IMR-90 (cell line): ENCODE data around the gene UTY. TPM values are rescaled to one million over a fixed set of nuclear protein-coding genes. Genes with fewer than 3 reads are reported as not detected.

Experiments used
- ATAC-seq: fragments of 200-7000 bp; cut with Tn5 transposase; 2 replicates; pipeline ENCODE4 v1.9.1; 2020; ENCODE audit warnings: low read depth, mild to moderate bottlenecking, moderate library complexity
- BruUV-seq: library from RNA; stranded (reverse); fragments of 400-500 nt; replicated peaks from 2 replicates; lab custom pipeline; 2021; lab: Mats Ljungman, UMichigan
- CTCF ChIA-PET: fragments of 300-600 bp; formaldehyde crosslinking; extraction: SDS; loops from one replicate; lab custom pipeline; 2021; ENCODE audit warnings: antibody characterized with exemption; lab: Yijun Ruan, JAX
- POLR2A ChIA-PET: fragments of 300-600 bp; sonication (Branson Sonifier 250); formaldehyde crosslinking; loops from one replicate; lab custom pipeline; 2022; ENCODE audit warnings: antibody characterized with exemption; ENCODE audit not compliant: unreplicated experiment; lab: Charles Lee
- DNase-seq: peaks from one replicate; pipeline ENCODE4 v3.0.0; 2013
- H2AFZ ChIP-seq: replicated peaks from 2 replicates; pipeline ENCODE3; 2013; ENCODE audit warnings: low read length, mild to moderate bottlenecking; ENCODE audit not compliant: poor library complexity
- H2AK5ac ChIP-seq: 2 replicates; pipeline ENCODE4 v1.6.1; 2013; ENCODE audit warnings: low read depth, low read length, inconsistent platforms
- H2AK9ac ChIP-seq: replicated peaks from 2 replicates; pipeline ENCODE3; 2013; ENCODE audit warnings: mild to moderate bottlenecking, low read depth, low read length, moderate library complexity; ENCODE audit not compliant: poor library complexity
- H2BK120ac ChIP-seq: 2 replicates; pipeline ENCODE4 v1.6.1; 2013; ENCODE audit warnings: low read depth, low read length, inconsistent platforms
- H2BK15ac ChIP-seq: 3 replicates; pipeline ENCODE4 v1.6.1; 2013; ENCODE audit warnings: low read depth, low read length, inconsistent platforms
- H2BK20ac ChIP-seq: 2 replicates; pipeline ENCODE4 v1.6.1; 2013; ENCODE audit warnings: low read depth, mild to moderate bottlenecking, inconsistent platforms, low read length, moderate library complexity
- H2BK5ac ChIP-seq: 2 replicates; pipeline ENCODE4 v1.6.1; 2013; ENCODE audit warnings: mild to moderate bottlenecking, low read depth, low read length, inconsistent platforms; ENCODE audit not compliant: poor library complexity, severe bottlenecking
- H3K14ac ChIP-seq: replicated peaks from 2 replicates; pipeline ENCODE4 v1.6.1; 2013; ENCODE audit warnings: low read depth, low read length, inconsistent platforms
- H3K18ac ChIP-seq: 2 replicates; pipeline ENCODE4 v1.6.1; 2013; ENCODE audit warnings: low read depth, low read length, control low read depth
- H3K23ac ChIP-seq: 2 replicates; pipeline ENCODE4 v1.6.1; 2013; ENCODE audit warnings: low read depth, low read length, inconsistent platforms
- H3K27ac ChIP-seq: 2 replicates; pipeline ENCODE4 v1.5.1; 2013; ENCODE audit warnings: mild to moderate bottlenecking, control low read depth, low read length; ENCODE audit not compliant: insufficient read depth
- H3K27me3 ChIP-seq: 2 replicates; pipeline ENCODE4 v1.6.1; 2013; ENCODE audit warnings: low read length; ENCODE audit not compliant: control insufficient read depth, insufficient read depth
- H3K36me3 ChIP-seq: 2 replicates; pipeline ENCODE4 v1.6.1; 2013; ENCODE audit warnings: low read length, mixed read lengths; ENCODE audit not compliant: control insufficient read depth, insufficient read depth
- H3K4ac ChIP-seq: 2 replicates; pipeline ENCODE4 v1.6.1; 2013; ENCODE audit warnings: low read depth, low read length, inconsistent platforms
- H3K4me1 ChIP-seq: 2 replicates; pipeline ENCODE4 v1.6.1; 2013; ENCODE audit warnings: low read length, mixed read lengths; ENCODE audit not compliant: control insufficient read depth, insufficient read depth
- H3K4me2 ChIP-seq: 2 replicates; pipeline ENCODE4 v1.6.1; 2013; ENCODE audit warnings: low read depth, mild to moderate bottlenecking, control low read depth, low read length, moderate library complexity
- H3K4me3 ChIP-seq: 2 replicates; pipeline ENCODE4 v1.5.1; 2013; ENCODE audit warnings: low read depth, mild to moderate bottlenecking, control low read depth, low read length, moderate library complexity; ENCODE audit not compliant: insufficient read depth
- H3K56ac ChIP-seq: 2 replicates; pipeline ENCODE4 v1.6.1; 2013; ENCODE audit warnings: low read length, inconsistent platforms; ENCODE audit not compliant: insufficient read depth; ENCODE audit errors: extremely low read depth
- H3K79me1 ChIP-seq, 2 experiments: 2 replicates each; pipeline ENCODE4 v1.6.1; 2013; ENCODE audit warnings: low read length in 2 of 2, inconsistent platforms in 1 of 2, low read depth in 1 of 2
- H3K9ac ChIP-seq: 2 replicates; pipeline ENCODE4 v1.6.1; 2013; ENCODE audit warnings: low read depth, low read length, control low read depth
- H3K9me1 ChIP-seq: 2 replicates; pipeline ENCODE4 v1.6.1; 2013; ENCODE audit warnings: low read length, inconsistent platforms; ENCODE audit not compliant: insufficient read depth
- H3K9me3 ChIP-seq: 2 replicates; pipeline ENCODE4 v1.6.1; 2013; ENCODE audit warnings: low read length; ENCODE audit not compliant: control insufficient read depth, insufficient read depth
- H4K20me1 ChIP-seq: 2 replicates; pipeline ENCODE4 v1.6.1; 2013; ENCODE audit warnings: low read length, inconsistent platforms; ENCODE audit not compliant: insufficient read depth
- H4K5ac ChIP-seq: 2 replicates; pipeline ENCODE4 v1.6.1; 2013; ENCODE audit warnings: mild to moderate bottlenecking, low read depth, low read length, control low read depth
- H4K8ac ChIP-seq, 2 experiments: 2 replicates each; pipeline ENCODE4 v1.6.1; 2013; ENCODE audit warnings: low read depth in 2 of 2, low read length in 2 of 2, control low read depth in 1 of 2, inconsistent platforms in 1 of 2
- H4K91ac ChIP-seq: 2 replicates; pipeline ENCODE4 v1.6.1; 2013; ENCODE audit warnings: low read depth, low read length, inconsistent platforms; ENCODE audit not compliant: insufficient read depth
- BHLHE40 ChIP-seq: fragments of 150-350 bp; IDR thresholded peaks from 2 replicates; pipeline ENCODE4 v1.6.1; 2016; ENCODE audit warnings: mild to moderate bottlenecking, low read depth, low read length
- CEBPB ChIP-seq: IDR thresholded peaks from 2 replicates; pipeline ENCODE4 v1.6.1; 2012; ENCODE audit warnings: low read depth, low read length, improper control_type of control experiment
- CHD1 ChIP-seq: IDR thresholded peaks from 2 replicates; pipeline ENCODE4 v1.6.1; 2012; ENCODE audit warnings: low read depth, low read length, improper control_type of control experiment
- CTCF ChIP-seq: conservative IDR thresholded peaks from 2 replicates; pipeline ENCODE4 v1.5.1; 2012; ENCODE audit warnings: mild to moderate bottlenecking, low read depth, low read length, improper control_type of control experiment
- FOS ChIP-seq: fragments of 150-350 bp; IDR thresholded peaks from 2 replicates; pipeline ENCODE4 v1.6.1; 2016; ENCODE audit warnings: low read depth, low read length
- MAFK ChIP-seq: IDR thresholded peaks from 2 replicates; pipeline ENCODE4 v1.6.1; 2012; ENCODE audit warnings: low read depth, low read length, improper control_type of control experiment
- MAZ ChIP-seq: IDR thresholded peaks from 2 replicates; pipeline ENCODE4 v1.6.1; 2012; ENCODE audit warnings: low read depth, mild to moderate bottlenecking, low read length, improper control_type of control experiment, moderate library complexity, borderline replicate concordance
- MXI1 ChIP-seq: IDR thresholded peaks from 2 replicates; pipeline ENCODE4 v1.6.1; 2012; ENCODE audit warnings: low read depth, mild to moderate bottlenecking, low read length, moderate library complexity, borderline replicate concordance
- NFE2L2 ChIP-seq: fragments of 150-350 bp; IDR thresholded peaks from 2 replicates; pipeline ENCODE4 v1.6.1; 2016; ENCODE audit warnings: low read depth, mild to moderate bottlenecking, low read length
- POLR2A ChIP-seq: IDR thresholded peaks from 2 replicates; pipeline ENCODE4 v1.6.1; 2012; ENCODE audit warnings: mild to moderate bottlenecking, low read depth, low read length
- RAD21 ChIP-seq: IDR thresholded peaks from 2 replicates; pipeline ENCODE4 v1.6.1; 2012; ENCODE audit warnings: low read length, improper control_type of control experiment
- RFX5 ChIP-seq: IDR thresholded peaks from 2 replicates; pipeline ENCODE4 v1.8.0; 2012; ENCODE audit warnings: low read depth, mild to moderate bottlenecking, low read length, moderate library complexity
- SMC3 ChIP-seq: fragments of 150-350 bp; IDR thresholded peaks from 2 replicates; pipeline ENCODE4 v1.6.1; 2016; ENCODE audit warnings: low read depth, mild to moderate bottlenecking, antibody characterized with exemption, low read length, moderate library complexity
- WGBS, 2 experiments: methylation state at CpG; one replicate each; pipeline versions ENCODE4 v1.1.5 to v1.1.7; 2013; ENCODE audit warnings: missing lambda C conversion rate in 2 of 2; ENCODE audit not compliant: insufficient read length in 1 of 2; ENCODE audit errors: extremely low coverage in 2 of 2; 5-methylcytosine and 5-hydroxymethylcytosine counted together
- dilution Hi-C: fragments of 300-500 bp; cut with HindIII; formaldehyde crosslinking; loops from one replicate; pipeline ENCODE4 v1.14.3; 2018; ENCODE audit warnings: low sequenced_read_pairs; ENCODE audit not compliant: unreplicated experiment
- in situ Hi-C: fragments of 300-500 bp; cut with MboI; formaldehyde crosslinking; loops from 3 replicates; pipeline ENCODE4 v1.14.3; 2019; ENCODE audit warnings: low sequenced_read_pairs, inconsistent platforms, mixed read lengths
- intact Hi-C: fragments of 100-400 bp; cut with micrococcal nuclease; formaldehyde crosslinking; loops from 2 replicates; pipeline ENCODE4 v1.10.0; 2022
- polyA plus RNA-seq, 3 experiments: library from polyadenylated mRNA; depleted of rRNA; stranded (reverse); fragments of >200 nt; gene quantifications; 2 replicates each; pipeline ENCODE4 v1.2.3, GENCODE V29; 2012; ENCODE audit warnings: low replicate concordance in 1 of 3
- total RNA-seq: library from RNA; depleted of rRNA; stranded (reverse); fragments of >200 nt; gene quantifications from 2 replicates; pipeline ENCODE4 v1.2.3, GENCODE V29; 2012
- TF ChIP-seq, protein P1 (sequence below): fragments of 150-350 bp; IDR thresholded peaks from 2 replicates; pipeline ENCODE4 v1.6.1; 2017; ENCODE audit warnings: mild to moderate bottlenecking, antibody characterized with exemption, low read length, low read depth
- TF ChIP-seq, protein P2 (sequence below): fragments of 150-350 bp; IDR thresholded peaks from 2 replicates; pipeline ENCODE4 v1.6.1; 2016; ENCODE audit warnings: low read depth, mild to moderate bottlenecking, low read length, moderate library complexity, borderline replicate concordance

Gene UTY
- total and polyA plus RNA-seq, 2 of the 4 experiments (the other 2 are of a cell fraction) = not detected

DNA sequence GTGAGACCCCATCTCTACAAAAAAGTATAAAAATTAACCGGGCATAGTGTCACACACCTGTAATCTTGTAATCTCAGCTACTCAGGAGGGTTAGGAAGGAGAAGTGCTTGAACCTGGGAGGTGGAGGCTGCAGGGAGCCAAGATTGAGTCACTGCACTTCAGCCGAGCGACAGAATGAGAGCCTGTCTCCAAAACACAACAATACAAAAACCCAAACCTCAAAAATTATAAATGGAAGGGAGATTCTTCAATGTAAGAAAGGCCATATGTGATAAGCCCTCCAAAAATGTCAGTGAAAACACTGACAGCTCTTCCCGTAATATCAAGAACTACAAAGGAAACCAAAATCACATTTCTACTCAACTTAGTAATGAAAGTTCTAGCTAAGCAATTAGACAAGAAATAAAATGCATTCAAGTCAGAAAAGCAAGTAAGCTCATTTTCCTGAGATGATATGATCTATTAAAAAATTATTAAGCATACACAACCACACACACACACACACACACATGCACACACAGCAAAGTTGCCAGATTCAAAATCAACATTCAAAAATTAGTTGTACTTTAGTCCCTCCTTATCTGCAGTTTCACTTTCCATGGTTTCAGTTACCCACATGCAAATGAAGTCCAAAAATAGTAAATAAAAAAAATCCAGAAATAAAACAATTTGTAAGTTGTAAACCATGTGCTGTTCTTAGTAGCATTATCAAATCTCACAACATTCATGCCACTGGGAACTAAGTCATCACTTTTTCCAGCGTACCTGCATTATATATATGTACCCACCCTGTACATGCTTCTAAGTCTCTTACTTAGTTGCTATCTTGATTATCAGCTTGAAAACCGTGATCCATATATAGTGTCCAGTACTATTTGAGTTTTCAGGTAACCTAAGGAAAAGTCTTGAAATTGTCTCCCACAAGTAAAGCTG, 108.7 kb downstream of the UTY start:
- DNase-seq (no peak), ATAC-seq (no peak)
- Histone ChIP-seq H3K27me3 (no peaks in the 10 kb centered on the region), H2BK120ac (no peak overlapping the region), H2AK5ac (no peak overlapping the region), H4K5ac (no peak overlapping the region), H3K4ac (no peak overlapping the region), H2AK9ac (no peak overlapping the region), H2AFZ (no peak overlapping the region), H3K36me3 (no peaks in the 10 kb centered on the region), H4K20me1 (no peaks in the 10 kb centered on the region), H3K27ac (no peak overlapping the region), H3K9me3 (no peaks in the 10 kb centered on the region), H3K56ac (no peak overlapping the region), H3K9me1 (no peaks in the 10 kb centered on the region), H3K79me1 (no peaks in the 10 kb centered on the region), H4K8ac (no peak overlapping the region), H3K9ac (no peak overlapping the region), H4K91ac (no peak overlapping the region), H3K4me3 (no peak overlapping the region), H3K4me1 (no peaks in the 10 kb centered on the region), H2BK15ac (no peak overlapping the region), H3K23ac (no peak overlapping the region), H3K14ac (no peak overlapping the region), H3K4me2 (no peak overlapping the region), H2BK20ac (no peak overlapping the region), H3K18ac (no peak overlapping the region), H2BK5ac (no peak overlapping the region)
- intact Hi-C loops (no loop called here), in situ Hi-C loops (no loop called here), dilution Hi-C loops (no loop called here)
- POLR2A ChIA-PET = no interaction called here
- BruUV-seq = no TSS peak
- WGBS, 2 experiments = no CpG with 5 or more reads among the region's 6 CpGs
- TF ChIP-seq SMC3 = no peak
- TF ChIP-seq MAFK = no peak
- TF ChIP-seq, protein P1, sequence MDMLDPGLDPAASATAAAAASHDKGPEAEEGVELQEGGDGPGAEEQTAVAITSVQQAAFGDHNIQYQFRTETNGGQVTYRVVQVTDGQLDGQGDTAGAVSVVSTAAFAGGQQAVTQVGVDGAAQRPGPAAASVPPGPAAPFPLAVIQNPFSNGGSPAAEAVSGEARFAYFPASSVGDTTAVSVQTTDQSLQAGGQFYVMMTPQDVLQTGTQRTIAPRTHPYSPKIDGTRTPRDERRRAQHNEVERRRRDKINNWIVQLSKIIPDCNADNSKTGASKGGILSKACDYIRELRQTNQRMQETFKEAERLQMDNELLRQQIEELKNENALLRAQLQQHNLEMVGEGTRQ = no peak
- TF ChIP-seq, protein P2, sequence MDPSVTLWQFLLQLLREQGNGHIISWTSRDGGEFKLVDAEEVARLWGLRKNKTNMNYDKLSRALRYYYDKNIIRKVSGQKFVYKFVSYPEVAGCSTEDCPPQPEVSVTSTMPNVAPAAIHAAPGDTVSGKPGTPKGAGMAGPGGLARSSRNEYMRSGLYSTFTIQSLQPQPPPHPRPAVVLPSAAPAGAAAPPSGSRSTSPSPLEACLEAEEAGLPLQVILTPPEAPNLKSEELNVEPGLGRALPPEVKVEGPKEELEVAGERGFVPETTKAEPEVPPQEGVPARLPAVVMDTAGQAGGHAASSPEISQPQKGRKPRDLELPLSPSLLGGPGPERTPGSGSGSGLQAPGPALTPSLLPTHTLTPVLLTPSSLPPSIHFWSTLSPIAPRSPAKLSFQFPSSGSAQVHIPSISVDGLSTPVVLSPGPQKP = no peak
- TF ChIP-seq CTCF = no peak
- no peak for TF ChIP-seq CEBPB
- TF ChIP-seq FOS = no peak
- no peak for TF ChIP-seq BHLHE40
- no peak for TF ChIP-seq MAZ
- no peak for TF ChIP-seq CHD1
- TF ChIP-seq POLR2A = no peak
- TF ChIP-seq RFX5 = no peak
- TF ChIP-seq RAD21 = no peak
- no peak for TF ChIP-seq NFE2L2
- TF ChIP-seq MXI1 = no peak
- CTCF ChIA-PET = no interaction called here
